HG02938 (cell line): Measurements from ENCODE around the gene ERBB4.

ENCODE experiments used
- ATAC-seq: cut with Tn5 transposase; IDR thresholded peaks from one replicate; pipeline ENCODE4 v1.9.1; 2021; ENCODE audit warnings: mild to moderate bottlenecking, moderate library complexity; ENCODE audit not compliant: unreplicated experiment

The ERBB4 gene

GRCh38 chr2:211498551-211499205, 1039.9 kb downstream of the ERBB4 start:
- no peak for ATAC-seq

GRCh38 chr2:211495339-211495738, 1043.3 kb downstream of the ERBB4 start:
- ATAC-seq = no peak

GRCh38 chr2:211494536-211494935, 1044.1 kb downstream of the ERBB4 start:
- no peak for ATAC-seq

GRCh38 chr2:211494085-211494484, 1044.5 kb downstream of the ERBB4 start:
- no peak for ATAC-seq

- no peak for ATAC-seq
These were observed 1050.9 kb downstream of the ERBB4 start for GRCh38 chr2:211487733-211488132.

- ATAC-seq = no peak
These were observed 1059.0 kb downstream of the ERBB4 start for GRCh38 chr2:211479536-211480150.

- ATAC-seq = no peak
These were observed 1060.9 kb downstream of the ERBB4 start for GRCh38 chr2:211477537-211478275.

GRCh38 chr2:211473116-211473515, 1065.5 kb downstream of the ERBB4 start:
- ATAC-seq = no peak

- no peak for ATAC-seq
These were observed 1068.9 kb downstream of the ERBB4 start for GRCh38 chr2:211469664-211470059.

GRCh38 chr2:211468877-211469663, 1069.5 kb downstream of the ERBB4 start:
- no peak for ATAC-seq

GRCh38 chr2:211468217-211468616, 1070.4 kb downstream of the ERBB4 start:
- ATAC-seq = no peak

GRCh38 chr2:211463397-211463796, 1075.2 kb downstream of the ERBB4 start:
- no peak for ATAC-seq

GRCh38 chr2:211458974-211459373, 1079.6 kb downstream of the ERBB4 start:
- ATAC-seq = no peak

GRCh38 chr2:211457325-211457724, 1081.3 kb downstream of the ERBB4 start:
- ATAC-seq = no peak

GRCh38 chr2:211455216-211455841, 1083.3 kb downstream of the ERBB4 start:
- ATAC-seq = peak; percentile 70

- no peak for ATAC-seq
These were observed 1083.9 kb downstream of the ERBB4 start for GRCh38 chr2:211454679-211455078.

GRCh38 chr2:211453311-211453887, 1085.2 kb downstream of the ERBB4 start:
- no peak for ATAC-seq

- ATAC-seq = no peak
These were observed 1087.0 kb downstream of the ERBB4 start for GRCh38 chr2:211451642-211452041.

- ATAC-seq = no peak
These were observed 1088.8 kb downstream of the ERBB4 start for GRCh38 chr2:211449819-211450218.

GRCh38 chr2:211447548-211447947, 1091.1 kb downstream of the ERBB4 start:
- no peak for ATAC-seq
